HepG2 (cell line): Measurements from ENCODE around the gene CRKL. TPM values are rescaled to one million over a fixed set of nuclear protein-coding genes. Genes with fewer than 3 reads are reported as not detected.

Experiments
- HOXA5 ChIP-seq: sonication (generic); formaldehyde crosslinking; IDR thresholded peaks from 2 replicates; pipeline ENCODE4 v1.4.0; 2020; ENCODE audit warnings: missing genetic modification reagents
- PRDM15 ChIP-seq: sonication (generic); formaldehyde crosslinking; IDR thresholded peaks from 2 replicates; pipeline ENCODE4 v1.4.0; 2020; ENCODE audit warnings: missing genetic modification reagents
- TBL1XR1 ChIP-seq: fragments of 150-350 bp; IDR thresholded peaks from 2 replicates; pipeline ENCODE4 v1.6.1; 2014; ENCODE audit warnings: borderline replicate concordance, low read length; ENCODE audit not compliant: partially characterized antibody
- THYN1 ChIP-seq: sonication (generic); formaldehyde crosslinking; IDR thresholded peaks from 2 replicates; pipeline ENCODE4 v1.8.1; 2023; ENCODE audit warnings: low read depth, mild to moderate bottlenecking, moderate library complexity, missing genetic modification reagents, borderline replicate concordance
- ZFP82 ChIP-seq: sonication (generic); formaldehyde crosslinking; IDR thresholded peaks from 2 replicates; pipeline ENCODE4 v1.5.1; 2020; ENCODE audit warnings: mild to moderate bottlenecking, missing genetic modification reagents, borderline replicate concordance
- ZNF318 ChIP-seq: sonication (generic); formaldehyde crosslinking; IDR thresholded peaks from 2 replicates; pipeline ENCODE4 v1.4.0; 2020; ENCODE audit warnings: mild to moderate bottlenecking, missing genetic modification reagents
- ZNF629 ChIP-seq: sonication (generic); formaldehyde crosslinking; conservative IDR thresholded peaks from 2 replicates; pipeline ENCODE4 v1.5.0; 2020; ENCODE audit warnings: missing genetic modification reagents
- ZNF713 ChIP-seq: sonication (generic); formaldehyde crosslinking; IDR thresholded peaks from 2 replicates; pipeline ENCODE4 v1.4.0; 2020; ENCODE audit warnings: mild to moderate bottlenecking, missing genetic modification reagents
- polyA plus RNA-seq, 8 experiments: library from polyadenylated mRNA; depleted of rRNA in 3 of 8; stranded (reverse) in 7 of 8; unstranded in 1 of 8; fragments of >200 nt; fragmentation: Illumina TruSeq in 4 of 8; extraction: Trizol in 4 of 8; gene quantifications; 2 replicates each; pipeline versions ENCODE4 v1.2.1 to v1.2.3, GENCODE V29; 2011 to 2016; ENCODE audit warnings: low read depth in 4 of 8, missing spikeins in 1 of 8, mixed read lengths in 1 of 8; ENCODE audit not compliant: insufficient read depth in 1 of 8
- total RNA-seq, 5 experiments: library from RNA; depleted of rRNA; stranded (reverse); fragments of >200 nt; fragmentation: Illumina TruSeq; extraction: Trizol; gene quantifications; 2 replicates each; pipeline ENCODE4 v1.2.3, GENCODE V29; 2016; ENCODE audit warnings: low read depth in 1 of 5
- TF ChIP-seq, protein P1 (sequence below): sonication (generic); formaldehyde crosslinking; IDR thresholded peaks from 2 replicates; pipeline ENCODE4 v1.4.0; 2020; ENCODE audit warnings: mild to moderate bottlenecking, missing genetic modification reagents, borderline replicate concordance
- TF ChIP-seq, protein P2 (sequence below): sonication (generic); formaldehyde crosslinking; IDR thresholded peaks from 2 replicates; pipeline ENCODE4 v1.8.1; 2023; ENCODE audit warnings: missing genetic modification reagents, mild to moderate bottlenecking, borderline replicate concordance

CRKL gene
- total and polyA plus RNA-seq, 2 of the 13 experiments (the other 11 are each of a cell fraction or from before 2014, with no cell fraction given) = 37.4 to 60.6 TPM

DNA sequence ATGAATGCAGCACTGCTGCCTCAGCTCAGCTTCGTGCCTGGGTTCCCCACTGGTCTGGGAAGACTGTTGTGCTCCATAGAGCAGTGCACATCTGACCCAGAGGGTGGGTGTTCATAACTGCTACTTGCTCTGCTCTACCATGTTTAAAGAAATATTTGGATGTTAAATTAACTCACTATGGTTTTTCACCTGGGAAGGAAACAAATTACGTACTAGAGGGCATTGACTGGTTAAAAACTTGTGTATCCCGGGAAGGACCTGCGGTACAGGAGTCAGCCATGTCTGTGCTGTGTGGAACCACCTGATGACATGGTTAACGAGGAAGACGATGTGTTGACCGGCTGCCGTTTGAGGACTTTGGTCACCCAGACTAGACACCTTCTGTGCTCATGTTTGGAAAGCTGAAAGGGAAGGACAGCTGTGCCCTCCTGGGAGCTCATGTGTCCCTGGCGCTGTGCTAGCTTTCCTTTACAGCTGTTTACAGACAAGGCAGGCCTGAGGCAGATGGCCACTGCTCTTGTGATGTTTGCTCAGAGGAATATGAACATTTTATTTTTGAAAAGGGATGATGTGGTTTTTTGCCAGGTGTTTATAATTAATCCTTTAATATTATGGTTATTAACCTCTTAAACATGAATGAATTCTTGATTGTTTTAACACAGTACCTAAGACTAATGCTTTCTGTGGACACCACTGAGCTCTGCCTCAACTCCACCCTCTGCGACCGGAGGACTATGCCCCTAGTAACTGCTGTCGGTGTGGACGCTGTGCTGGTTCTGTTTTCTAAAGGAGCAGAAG, 35.5 kb downstream of the CRKL start (continued):
- TF ChIP-seq TBL1XR1 (no peak), ZNF629 (CRISPR knock-in tag) (no peak), ZNF713 (CRISPR knock-in tag) (peak; percentile 71; the same call in 1 of the 2 replicates), ZNF318 (CRISPR knock-in tag) (no peak), PRDM15 (CRISPR knock-in tag) (no peak), THYN1 (no peak), HOXA5 (no peak), ZFP82 (CRISPR knock-in tag) (no peak)
- TF ChIP-seq, protein P1, sequence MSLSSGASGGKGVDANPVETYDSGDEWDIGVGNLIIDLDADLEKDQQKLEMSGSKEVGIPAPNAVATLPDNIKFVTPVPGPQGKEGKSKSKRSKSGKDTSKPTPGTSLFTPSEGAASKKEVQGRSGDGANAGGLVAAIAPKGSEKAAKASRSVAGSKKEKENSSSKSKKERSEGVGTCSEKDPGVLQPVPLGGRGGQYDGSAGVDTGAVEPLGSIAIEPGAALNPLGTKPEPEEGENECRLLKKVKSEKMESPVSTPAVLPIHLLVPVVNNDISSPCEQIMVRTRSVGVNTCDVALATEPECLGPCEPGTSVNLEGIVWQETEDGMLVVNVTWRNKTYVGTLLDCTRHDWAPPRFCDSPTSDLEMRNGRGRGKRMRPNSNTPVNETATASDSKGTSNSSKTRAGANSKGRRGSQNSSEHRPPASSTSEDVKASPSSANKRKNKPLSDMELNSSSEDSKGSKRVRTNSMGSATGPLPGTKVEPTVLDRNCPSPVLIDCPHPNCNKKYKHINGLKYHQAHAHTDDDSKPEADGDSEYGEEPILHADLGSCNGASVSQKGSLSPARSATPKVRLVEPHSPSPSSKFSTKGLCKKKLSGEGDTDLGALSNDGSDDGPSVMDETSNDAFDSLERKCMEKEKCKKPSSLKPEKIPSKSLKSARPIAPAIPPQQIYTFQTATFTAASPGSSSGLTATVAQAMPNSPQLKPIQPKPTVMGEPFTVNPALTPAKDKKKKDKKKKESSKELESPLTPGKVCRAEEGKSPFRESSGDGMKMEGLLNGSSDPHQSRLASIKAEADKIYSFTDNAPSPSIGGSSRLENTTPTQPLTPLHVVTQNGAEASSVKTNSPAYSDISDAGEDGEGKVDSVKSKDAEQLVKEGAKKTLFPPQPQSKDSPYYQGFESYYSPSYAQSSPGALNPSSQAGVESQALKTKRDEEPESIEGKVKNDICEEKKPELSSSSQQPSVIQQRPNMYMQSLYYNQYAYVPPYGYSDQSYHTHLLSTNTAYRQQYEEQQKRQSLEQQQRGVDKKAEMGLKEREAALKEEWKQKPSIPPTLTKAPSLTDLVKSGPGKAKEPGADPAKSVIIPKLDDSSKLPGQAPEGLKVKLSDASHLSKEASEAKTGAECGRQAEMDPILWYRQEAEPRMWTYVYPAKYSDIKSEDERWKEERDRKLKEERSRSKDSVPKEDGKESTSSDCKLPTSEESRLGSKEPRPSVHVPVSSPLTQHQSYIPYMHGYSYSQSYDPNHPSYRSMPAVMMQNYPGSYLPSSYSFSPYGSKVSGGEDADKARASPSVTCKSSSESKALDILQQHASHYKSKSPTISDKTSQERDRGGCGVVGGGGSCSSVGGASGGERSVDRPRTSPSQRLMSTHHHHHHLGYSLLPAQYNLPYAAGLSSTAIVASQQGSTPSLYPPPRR (CRISPR knock-in tag) = peak; percentile 55; the same call in 1 of the 2 replicates
- TF ChIP-seq, protein P2, sequence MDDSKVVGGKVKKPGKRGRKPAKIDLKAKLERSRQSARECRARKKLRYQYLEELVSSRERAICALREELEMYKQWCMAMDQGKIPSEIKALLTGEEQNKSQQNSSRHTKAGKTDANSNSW (CRISPR knock-in tag) = no peak
